Stimulated activated naive CD8-positive, alpha-beta T cell treated with anti-CD3 and anti-CD28 coated beads, Interleukin-15, Interleukin-2, amounts not matched to agents 100 U/mL and 50 U/mL, for 24 hours (primary cell): ENCODE measurements around the gene CAPS.

ENCODE experiments used
- ATAC-seq: fragments of 150-1000 bp; cut with Tn5 transposase; one replicate; pipeline ENCODE4 v1.10.0; 2021
- DNase-seq: peaks from one replicate; pipeline ENCODE4 v3.0.0; 2021

Gene CAPS

GRCh38 chr19:5891938-5892771 lies 21.9 kb upstream of the CAPS start:
- DNase-seq = peak; percentile 30

DNA sequence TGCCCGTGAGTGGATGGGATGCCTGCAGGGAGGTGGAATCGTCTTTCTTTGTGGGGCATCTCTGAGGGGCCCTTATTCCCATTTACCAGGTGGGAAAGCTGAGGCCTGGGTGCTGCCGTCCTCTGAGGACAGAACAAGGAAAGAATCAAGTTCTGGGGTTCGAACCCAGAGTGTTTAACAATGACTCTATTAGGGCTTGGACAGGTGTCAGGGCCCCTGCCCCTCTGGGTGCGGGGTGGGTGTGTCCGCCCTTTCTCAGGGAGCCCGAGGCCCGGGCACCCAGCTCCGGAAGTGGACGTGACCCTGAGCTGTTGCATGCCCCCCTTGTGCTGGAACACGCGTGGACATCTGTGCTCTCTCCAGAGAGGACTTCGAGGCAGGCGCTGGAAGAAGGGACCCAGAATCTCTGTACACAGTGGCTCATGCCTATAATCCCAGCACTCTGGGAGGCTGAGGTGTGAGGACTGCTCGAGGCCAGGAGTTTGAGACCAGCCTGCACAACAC lies 21.2 kb upstream of the CAPS start:
- no peak for ATAC-seq
- DNase-seq = no peak

More at GRCh38 chr19:5891938-5892771, 21.9 kb upstream of the CAPS start:
- peak; percentile 30 for ATAC-seq

DNA sequence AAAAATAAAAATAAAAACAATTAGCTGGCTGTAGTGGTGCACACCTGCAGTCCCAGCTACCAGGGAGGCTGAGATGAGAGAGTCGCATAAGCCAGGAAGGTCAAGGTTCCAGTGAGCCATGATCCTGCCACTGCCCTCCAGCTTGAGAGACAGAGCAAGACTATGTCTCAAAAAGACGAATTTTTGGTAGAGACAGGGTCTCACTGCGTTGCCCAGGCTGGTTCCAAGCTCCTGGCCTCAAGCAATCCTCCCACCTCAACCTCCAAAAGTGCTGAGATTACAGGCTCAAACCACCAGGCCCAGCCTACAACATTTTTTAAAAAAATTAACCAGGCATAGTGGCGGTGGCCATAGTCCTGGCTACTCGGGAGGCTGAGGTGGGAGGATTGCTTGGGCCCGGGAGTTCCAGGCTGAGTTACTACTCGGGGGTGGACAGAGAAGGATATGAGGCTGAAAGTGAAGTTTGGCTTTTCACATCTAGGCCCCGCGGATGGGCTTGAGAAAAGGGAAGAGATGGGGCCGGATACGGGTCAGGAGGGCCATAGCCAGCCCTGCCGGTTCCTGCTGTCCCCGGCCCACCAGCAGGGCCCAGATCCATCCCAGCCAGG lies 20.7 kb upstream of the CAPS start:
- no peak for ATAC-seq
- DNase-seq = no peak

- ATAC-seq (no peak), DNase-seq (no peak)
Observed at GRCh38 chr19:5893907-5894703, 19.9 kb upstream of the CAPS start.

GRCh38 chr19:5894704-5895349 lies 19.2 kb upstream of the CAPS start:
- ATAC-seq (no peak), DNase-seq (no peak)

DNA sequence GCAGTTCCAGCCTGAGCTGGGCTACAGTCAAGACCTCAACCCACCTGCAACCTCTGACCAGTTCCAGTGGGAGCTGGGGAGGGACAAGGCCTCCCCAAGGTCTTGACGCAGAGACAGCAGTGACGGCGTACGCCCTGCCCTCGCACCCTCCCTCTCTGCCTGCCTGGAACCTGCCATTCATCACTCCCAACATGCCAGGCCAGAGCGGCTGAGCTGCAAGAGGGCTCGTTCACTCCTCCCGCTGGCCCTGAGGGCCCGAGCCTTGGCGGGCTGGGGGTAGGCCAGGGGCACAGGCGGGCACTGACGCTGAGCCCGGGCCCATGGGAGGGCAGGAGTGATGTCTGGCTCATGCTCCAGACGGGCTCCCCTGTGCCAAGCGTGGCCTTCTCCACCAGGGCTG lies 18.6 kb upstream of the CAPS start:
- DNase-seq = no peak
- ATAC-seq = no peak

DNA sequence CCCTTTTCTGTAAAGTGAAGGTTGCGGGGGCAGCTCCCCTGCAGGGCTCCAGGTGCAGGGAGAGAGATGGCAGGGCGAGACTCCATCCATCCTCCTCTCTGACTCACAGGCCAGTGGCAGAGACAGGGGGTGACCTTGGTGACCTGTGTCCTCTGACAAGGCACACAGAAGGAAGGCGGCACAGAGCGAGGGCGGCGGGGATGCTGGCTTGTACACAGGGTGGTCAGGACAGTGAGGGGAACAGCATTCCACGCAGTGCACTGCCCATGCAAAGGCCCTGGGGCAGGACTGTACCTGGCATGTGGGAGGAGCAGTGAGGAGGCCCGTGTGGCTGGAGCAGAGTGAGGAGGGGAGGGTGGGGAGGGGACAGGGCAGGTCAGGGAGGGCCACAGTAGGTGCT lies 18.2 kb upstream of the CAPS start:
- ATAC-seq (no peak), DNase-seq (no peak)

DNA sequence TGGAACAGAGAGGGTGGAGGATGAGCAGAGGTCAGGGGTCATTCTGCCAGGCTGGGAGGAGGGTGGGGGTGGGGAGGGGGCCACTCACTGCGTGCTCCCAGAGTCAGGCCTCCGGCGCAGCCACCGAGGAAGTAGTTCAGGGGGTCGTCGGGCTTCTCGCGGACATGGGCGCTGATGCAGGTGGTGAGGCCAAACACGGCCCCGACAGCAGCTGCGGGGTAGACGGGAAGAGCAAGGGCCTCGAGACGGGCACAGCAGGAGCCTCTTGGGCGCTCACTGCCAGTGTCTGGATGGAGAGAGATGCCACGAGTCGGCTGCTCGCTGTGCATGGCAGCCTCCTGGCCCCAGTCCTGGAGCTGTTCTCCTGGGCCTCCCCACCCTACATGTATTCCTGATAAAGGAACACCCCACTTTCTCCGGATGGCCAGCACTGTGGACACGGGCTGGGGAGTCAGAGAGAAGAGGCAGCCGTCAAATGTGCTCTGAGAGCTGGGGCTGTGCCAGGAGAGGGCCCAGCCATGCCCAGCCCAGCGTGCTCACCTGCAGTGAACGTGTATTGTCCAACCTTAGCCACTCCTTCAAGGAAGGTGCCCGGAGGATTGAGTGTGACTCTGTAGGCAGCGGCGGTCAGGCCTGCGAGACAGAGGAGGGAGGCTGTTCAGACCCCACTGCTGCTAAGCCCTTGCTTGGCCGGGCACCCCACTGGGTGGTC lies 17.5 kb upstream of the CAPS start:
- no peak for DNase-seq
- no peak for ATAC-seq

- DNase-seq (no peak), ATAC-seq (no peak)
Observed at GRCh38 chr19:5897189-5897969, 16.7 kb upstream of the CAPS start.

GRCh38 chr19:5899728-5900526 lies 14.1 kb upstream of the CAPS start:
- DNase-seq = no peak
- no peak for ATAC-seq

DNA sequence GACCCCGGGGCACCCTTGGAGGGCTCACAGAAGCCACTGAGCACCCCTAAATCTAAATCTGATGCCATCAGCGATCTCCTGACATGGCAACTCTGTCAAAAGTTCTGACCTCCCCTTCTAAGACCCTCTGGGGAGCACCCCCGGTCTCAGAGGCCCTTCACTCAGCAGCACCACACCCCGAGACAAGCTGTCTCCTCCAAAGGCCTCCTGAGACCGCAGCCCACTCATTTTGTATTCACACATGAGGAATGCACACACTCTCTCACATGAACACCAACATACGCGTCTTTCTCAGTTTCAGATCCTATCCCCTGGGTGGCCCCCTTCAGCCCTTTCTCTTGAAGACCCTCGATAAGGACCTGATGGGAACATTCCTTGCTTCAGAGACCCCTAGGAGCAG lies 13.1 kb upstream of the CAPS start:
- ATAC-seq (no peak), DNase-seq (no peak)

- ATAC-seq (no peak), DNase-seq (peak; percentile 29)
Observed at GRCh38 chr19:5903056-5903623, 10.9 kb upstream of the CAPS start.

DNA sequence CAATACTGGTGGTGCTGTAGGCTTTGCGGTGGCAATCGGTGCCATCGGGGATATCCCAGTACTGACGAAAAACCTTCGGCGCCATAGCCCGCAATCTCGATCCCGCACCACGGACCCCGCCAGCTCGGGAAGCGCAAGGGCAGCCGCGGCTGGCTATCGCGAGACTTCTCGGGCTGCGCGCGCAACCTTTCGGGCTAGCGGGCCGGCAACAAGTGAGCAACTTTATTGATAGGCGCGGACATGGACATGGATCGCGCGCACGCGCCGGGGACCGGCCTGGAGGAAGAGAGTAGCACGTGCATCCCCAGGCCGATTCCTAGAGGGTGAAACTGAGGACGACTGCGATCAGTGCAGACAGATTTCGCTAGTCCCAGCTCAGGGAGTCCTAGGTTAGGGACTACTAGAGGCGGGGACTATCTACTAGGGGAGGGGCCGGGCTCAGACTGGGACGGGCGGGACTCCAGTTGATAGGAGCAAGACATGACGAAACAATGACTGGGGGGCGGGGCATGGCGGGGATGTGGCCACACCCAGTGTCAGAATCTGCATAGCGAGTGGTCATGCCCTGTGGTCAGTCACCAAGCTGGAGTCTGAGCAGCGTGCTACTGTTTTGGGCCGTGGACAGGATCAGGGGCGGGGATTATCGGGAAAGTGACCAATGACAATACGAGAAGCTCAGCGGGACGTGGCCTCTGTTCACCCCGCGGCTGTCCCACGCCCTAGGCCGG lies 10.3 kb upstream of the CAPS start, which contains the start of gene NDUFA11:
TSS of gene NDUFA11 (minus strand) at position 167 of the 728 bp plus-strand sequence. CDS start at position 85, 82 bp downstream.
- ATAC-seq (peak; percentile 48), DNase-seq (peak; percentile 98)

DNA sequence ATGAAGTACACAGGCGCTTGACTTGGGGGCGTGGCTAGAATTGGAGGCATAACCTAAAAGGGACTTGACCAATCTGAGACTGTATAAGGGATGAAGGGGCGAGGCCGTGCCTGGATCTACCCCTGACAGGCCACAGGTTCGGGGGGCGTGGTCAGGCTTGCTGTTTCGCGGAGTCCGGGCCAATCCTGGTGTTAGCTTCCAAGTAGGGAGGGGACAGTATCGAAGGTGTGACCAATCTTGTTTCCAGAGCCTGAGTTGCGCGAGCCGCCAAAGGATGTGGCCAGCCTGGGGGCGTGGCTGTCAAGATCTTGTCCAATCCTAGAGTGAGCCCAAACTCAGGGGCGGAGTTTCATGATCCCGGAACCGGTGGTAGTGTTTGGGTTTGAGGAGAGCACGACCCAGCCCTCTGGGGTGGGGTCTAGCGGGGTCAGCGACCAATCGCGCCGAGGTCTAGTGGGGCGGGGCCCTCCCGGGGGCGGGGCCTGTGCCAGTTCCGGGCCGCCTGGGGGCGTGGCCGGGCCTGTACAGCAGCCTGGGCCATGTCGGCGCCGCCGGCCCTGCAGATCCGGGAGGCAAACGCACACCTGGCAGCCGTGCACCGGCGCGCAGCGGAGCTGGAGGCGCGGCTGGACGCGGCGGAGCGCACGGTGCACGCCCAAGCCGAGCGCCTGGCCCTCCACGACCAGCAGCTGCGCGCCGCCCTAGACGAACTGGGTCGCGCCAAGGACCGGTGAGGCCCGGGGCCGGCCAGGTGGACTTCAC lies 9.5 kb upstream of the CAPS start, which contains the start of gene VMAC:
TSS of gene VMAC (plus strand) at position 521 of the 762 bp plus-strand sequence. CDS start at position 540, 19 bp downstream.
- ATAC-seq (peak; percentile 89), DNase-seq (peak; percentile 99)

DNA sequence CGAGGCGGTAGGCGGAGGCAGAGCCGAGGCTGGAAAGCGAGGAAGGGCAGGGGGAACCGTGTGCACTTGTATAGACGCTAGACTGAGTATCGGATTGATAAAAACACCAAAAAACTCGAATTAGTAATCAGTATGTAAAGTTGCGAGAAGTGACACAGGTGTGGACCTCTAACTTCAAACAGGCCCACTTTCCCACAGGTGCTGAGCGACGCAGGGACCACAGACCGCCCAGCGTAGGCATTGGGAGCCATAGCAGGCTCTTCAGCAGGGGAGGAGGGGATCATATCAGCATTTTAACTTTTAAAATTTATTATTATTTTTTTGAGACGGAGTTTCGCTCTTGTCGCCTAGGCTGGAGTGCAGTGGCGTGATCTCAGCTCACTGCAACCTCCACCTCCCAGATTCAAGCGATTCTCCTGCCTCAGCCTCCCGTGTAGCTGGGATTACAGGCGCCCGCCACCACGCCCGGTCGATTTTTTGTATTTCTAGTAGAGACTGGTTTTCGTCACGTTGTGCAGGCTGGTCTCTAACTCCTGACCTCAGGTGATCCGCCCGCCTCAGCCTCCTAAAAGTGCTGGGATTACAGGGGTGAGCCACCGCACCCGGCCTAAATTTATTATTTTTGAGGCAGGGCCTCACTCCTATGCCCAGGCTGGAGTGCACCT lies 8.8 kb upstream of the CAPS start:
- ATAC-seq (no peak), DNase-seq (no peak)

DNA sequence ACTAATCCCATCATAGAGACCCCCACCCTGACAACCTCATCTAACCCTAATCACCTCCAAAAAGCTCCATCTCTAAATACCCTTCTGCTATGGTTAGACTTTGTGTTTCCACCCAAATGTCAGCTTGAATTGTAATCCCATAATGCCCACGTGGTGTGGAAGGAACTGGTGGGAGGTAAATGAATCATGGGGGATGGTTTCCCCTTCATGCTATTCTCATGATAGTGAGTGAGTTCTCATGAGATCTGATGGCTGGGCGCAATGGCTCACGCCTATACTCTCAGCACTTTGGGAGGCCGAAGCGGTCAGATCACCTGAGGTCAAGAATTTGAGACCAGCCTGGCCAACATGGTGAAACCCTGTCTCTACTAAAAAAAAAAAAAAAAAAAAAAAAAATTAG lies 6.8 kb upstream of the CAPS start:
- DNase-seq (peak; percentile 31), ATAC-seq (no peak)

- no peak for DNase-seq
- no peak for ATAC-seq
Observed at GRCh38 chr19:5908773-5909442, 5.1 kb upstream of the CAPS start.
